GM18870 (cell line): ENCODE data around the gene ACOX2.
A peak's percentile ranks its signal among the peaks of the same experiment; 100 is the strongest.

Experiments
- ATAC-seq: cut with Tn5 transposase; IDR thresholded peaks from one replicate; pipeline ENCODE4 v1.9.1; 2021; ENCODE audit warnings: moderate library complexity; ENCODE audit not compliant: unreplicated experiment

Gene ACOX2

GRCh38 chr3:58536501-58537411 is at the start of gene ACOX2:
ACOX2 (minus strand) TSS chr3:58537190; CDS start chr3:58535106, 2,084 bp downstream.
- ATAC-seq = no peak

DNA sequence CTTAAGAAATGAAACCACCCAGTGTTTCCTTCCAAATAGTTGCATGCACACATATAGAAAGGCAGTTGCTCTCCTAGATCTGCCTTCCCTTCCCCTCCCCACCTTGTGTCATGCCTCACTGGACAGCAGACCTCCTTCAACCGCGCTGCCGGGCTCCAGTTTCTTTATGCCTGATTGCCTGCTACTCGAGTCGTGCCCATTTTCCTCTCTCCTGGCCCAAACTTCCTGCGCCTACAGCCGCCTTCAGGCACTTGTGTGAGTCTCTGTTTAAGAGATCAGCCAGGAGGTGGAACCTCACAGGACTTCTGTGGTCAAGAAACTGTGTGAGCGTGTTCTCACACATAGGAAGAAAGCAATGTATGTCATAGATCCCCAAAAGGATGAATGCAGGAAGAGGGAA is 49.0 kb upstream of the ACOX2 start:
- ATAC-seq = no peak

GRCh38 chr3:58585005-58585786 is 48.2 kb upstream of the ACOX2 start:
- ATAC-seq = no peak

GRCh38 chr3:58584690-58585004 is 47.7 kb upstream of the ACOX2 start:
- no peak for ATAC-seq

- ATAC-seq = no peak
Observed at GRCh38 chr3:58581328-58582091, 44.5 kb upstream of the ACOX2 start.

DNA sequence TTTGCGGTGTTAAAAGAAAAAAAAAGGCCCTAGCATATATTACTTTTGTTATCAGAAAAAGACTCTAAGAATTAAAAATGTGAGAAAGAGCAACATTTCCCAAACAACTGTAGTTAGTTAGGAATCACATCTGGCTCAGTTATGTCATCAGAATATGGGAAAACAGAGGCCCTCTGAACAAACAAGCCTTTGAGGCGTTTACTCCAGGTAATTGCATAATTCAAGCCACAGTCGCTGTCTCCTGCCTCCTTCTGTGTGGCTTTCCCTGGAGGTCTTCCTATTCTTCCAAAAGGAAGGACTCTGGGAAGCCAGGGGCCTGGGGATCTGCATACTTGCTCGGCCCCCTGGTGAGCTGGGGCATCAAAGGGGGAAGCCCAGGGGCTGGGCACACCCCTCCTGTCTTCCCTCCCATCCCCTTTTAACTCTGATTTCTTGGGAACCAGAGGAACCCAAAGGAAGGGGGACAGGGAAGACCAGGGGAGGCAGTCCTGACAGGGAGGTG is 43.9 kb upstream of the ACOX2 start:
- ATAC-seq = no peak

GRCh38 chr3:58578873-58579272 is 41.9 kb upstream of the ACOX2 start:
- ATAC-seq = no peak

DNA sequence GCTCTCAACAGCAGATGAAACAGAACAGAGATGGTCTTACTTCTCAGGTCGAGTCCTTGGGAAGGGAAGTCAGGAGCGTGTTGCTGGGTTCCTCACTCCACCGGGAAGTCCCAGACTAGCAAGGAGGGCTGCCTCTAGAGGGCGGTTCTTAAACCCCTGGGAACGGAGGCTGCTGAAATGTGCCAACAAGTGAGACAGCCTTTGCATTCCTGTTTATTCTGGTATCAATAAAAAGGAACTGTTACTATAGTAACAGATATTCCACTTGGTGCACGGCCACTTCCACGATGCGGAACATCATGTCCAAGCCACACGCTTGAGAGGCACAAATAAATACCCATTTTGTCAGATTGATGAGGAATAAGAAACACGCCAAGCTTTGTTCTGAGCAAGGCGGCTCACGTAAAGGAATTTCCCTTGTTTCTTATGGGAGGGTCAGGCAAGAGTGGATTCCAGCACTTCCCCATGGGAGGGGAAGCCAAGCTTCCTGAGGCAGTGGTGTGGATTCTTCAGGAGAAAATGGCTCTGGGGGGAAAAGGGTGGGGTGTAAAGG is 40.4 kb upstream of the ACOX2 start, which contains the start of gene FAM107A:
TSS of gene FAM107A (minus strand) at position 123 of the 553 bp plus-strand sequence. CDS start 7,531 bp downstream, outside the sequence.
- no peak for ATAC-seq

- ATAC-seq = no peak
Observed at GRCh38 chr3:58576716-58577115, 39.7 kb upstream of the ACOX2 start.

- no peak for ATAC-seq
Observed at GRCh38 chr3:58575971-58576652, 39.1 kb upstream of the ACOX2 start.

GRCh38 chr3:58574682-58575081 is 37.7 kb upstream of the ACOX2 start:
- ATAC-seq = no peak

DNA sequence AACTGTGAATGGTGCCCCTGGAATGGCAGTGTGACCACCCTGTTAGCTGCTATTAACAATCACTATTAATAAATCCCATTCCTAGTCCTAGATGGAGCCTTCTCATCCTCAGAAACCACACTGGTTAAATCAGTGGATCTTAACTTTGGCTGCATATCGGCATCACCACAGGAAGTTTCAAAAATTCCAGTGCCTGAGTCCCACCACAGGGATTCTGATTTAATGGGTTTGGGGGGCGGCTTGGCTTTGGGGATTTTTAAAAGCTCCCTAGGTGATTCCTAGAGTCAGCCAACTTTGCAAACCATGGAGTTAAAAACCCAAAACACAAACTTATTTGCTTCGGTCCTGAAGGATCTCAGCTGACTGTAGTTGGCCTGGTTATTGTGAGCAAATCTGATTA is 37.1 kb upstream of the ACOX2 start:
- no peak for ATAC-seq

- no peak for ATAC-seq
Observed at GRCh38 chr3:58573640-58574039, 36.6 kb upstream of the ACOX2 start.

- no peak for ATAC-seq
Observed at GRCh38 chr3:58572634-58573230, 35.7 kb upstream of the ACOX2 start.

- ATAC-seq = no peak
Observed at GRCh38 chr3:58572013-58572633, 35.1 kb upstream of the ACOX2 start.

DNA sequence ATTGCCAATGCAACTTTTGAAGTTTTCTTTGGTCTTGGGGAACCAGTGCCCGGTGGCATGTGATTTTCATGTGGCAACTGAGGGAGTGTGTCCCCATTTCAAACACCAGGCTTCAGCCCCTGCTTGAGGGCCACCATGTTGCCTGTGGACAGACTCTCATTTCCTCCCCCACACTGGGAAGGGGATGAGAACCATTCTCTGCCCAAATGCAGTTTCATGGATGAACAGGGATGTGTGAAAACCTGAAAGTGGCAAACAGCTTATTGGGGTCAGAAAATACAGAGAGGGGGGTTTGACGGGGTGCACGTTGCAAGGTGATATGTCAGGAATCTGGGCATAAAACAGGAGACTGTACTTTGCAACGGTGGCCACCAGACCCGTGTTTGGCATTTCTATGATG is 33.9 kb upstream of the ACOX2 start:
- no peak for ATAC-seq

DNA sequence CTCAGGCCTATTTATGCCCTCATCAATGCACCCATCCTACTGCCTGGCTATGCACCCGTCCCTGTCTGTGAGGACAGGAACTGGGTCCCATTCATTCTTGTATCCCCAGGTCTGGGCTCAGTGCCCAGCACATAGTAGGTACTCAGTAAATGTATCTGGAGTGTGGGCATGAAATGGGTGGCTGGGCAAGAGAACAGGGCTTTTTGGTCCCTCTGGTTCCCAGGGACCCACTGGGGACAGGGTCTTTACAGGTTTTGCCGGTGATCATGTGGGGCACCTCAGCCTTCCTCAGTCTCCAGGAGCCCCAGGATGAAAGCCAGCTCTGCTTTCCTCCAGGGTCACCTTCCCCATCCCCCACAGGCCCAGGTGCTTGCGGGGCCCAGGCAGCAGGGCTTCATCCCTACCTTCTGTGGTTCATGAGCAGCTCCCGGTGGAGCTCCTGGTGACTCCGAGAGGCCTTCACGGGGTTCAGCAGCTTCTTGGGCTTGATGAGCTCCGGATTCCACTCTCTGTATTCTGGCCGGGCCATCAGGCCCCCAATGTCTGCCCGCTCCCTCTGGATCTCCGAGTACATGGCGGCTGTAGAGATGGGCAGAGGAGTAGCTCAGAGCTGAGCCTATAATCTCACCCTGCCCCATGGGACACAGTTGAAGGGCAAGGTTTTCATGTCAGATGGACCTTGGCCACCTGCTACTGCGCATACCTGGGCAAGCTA is 32.5 kb upstream of the ACOX2 start:
- no peak for ATAC-seq

DNA sequence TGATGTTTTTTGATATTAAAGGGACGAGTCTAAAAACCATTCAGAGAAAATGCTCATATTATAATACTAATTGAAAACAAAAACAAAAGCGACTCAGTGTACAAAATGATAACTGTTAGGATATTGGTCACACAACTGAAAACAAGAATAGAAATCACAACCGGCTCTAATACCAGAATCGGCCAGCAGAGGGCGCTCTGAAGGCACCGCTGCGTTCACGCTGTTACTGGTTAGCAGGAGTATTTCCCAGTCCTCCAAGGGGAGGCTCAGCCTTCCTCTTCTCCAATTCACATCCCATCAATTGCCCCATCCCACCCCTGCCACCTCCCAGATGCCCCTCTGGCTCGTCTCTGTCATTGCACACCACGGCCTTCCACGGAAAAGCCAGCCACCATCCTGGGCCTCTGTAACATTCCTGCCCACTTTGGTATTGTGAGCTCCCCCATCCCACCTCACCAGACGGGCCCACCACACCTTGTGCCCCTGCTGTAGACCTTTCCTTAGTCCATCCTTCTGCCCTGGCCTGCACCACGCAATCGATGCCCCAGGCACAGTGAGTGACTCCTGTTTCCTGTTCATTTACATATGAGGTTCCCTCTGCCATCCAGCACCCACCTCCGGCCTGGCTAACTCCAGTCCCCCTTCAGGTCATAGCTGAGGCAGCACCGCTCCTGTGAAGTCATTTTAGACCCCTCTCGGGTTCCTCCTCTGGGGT is 31.7 kb upstream of the ACOX2 start:
- ATAC-seq = peak; percentile 55
